Mesodermal cell (in vitro differentiated cells): ENCODE data around the gene LINGO3.

Experiments
- H3K27ac ChIP-seq: 2 replicates; pipeline ENCODE4 v1.7.0; 2013; ENCODE audit warnings: mild to moderate bottlenecking, low read depth, low read length, moderate library complexity; ENCODE audit not compliant: severe bottlenecking
- H3K36me3 ChIP-seq: 2 replicates; pipeline ENCODE4 v1.7.1; 2013; ENCODE audit warnings: mild to moderate bottlenecking, low read length, moderate library complexity; ENCODE audit not compliant: control insufficient read depth, insufficient read depth
- H3K4me1 ChIP-seq: one replicate; pipeline ENCODE4 v1.7.1; 2013; ENCODE audit warnings: mild to moderate bottlenecking, low read length; ENCODE audit not compliant: insufficient read depth, control insufficient read depth, poor library complexity, severe bottlenecking
- H3K4me3 ChIP-seq: 2 replicates; pipeline ENCODE4 v1.7.0; 2013; ENCODE audit warnings: low read length, control low read depth, mild to moderate bottlenecking; ENCODE audit not compliant: insufficient read depth, poor library complexity, severe bottlenecking; ENCODE audit errors: extremely low read depth
- H3K9me3 ChIP-seq: 2 replicates; pipeline ENCODE4 v1.7.1; 2013; ENCODE audit warnings: mild to moderate bottlenecking, low read length, moderate library complexity; ENCODE audit not compliant: control insufficient read depth
- WGBS, 2 experiments: methylation state at CpG; one replicate each; pipeline ENCODE4 v1.1.5; 2013; ENCODE audit warnings: missing lambda C conversion rate in 2 of 2; ENCODE audit not compliant: insufficient coverage in 2 of 2; 5-methylcytosine and 5-hydroxymethylcytosine counted together

Gene LINGO3

GRCh38 chr19:2345794-2346663 is 38.1 kb upstream of the LINGO3 start:
- Histone ChIP-seq H3K4me1 (no peaks in the 10 kb centered on the region), H3K36me3 (peaks cover 31% of the 10 kb centered on the region), H3K4me3 (no peak overlapping the region), H3K9me3 (no peaks in the 10 kb centered on the region), H3K27ac (no peak overlapping the region)
- WGBS, 2 experiments = 88 to 89% methylated on average over 21 to 22 of the region's 25 CpGs

- Histone ChIP-seq H3K36me3 (peaks cover 29% of the 10 kb centered on the region), H3K4me3 (no peak overlapping the region), H3K27ac (no peak overlapping the region), H3K4me1 (no peaks in the 10 kb centered on the region), H3K9me3 (no peaks in the 10 kb centered on the region)
- 96 to 97% methylated on average over 14 to 17 of the region's 17 CpGs for WGBS, 2 experiments
Measured at GRCh38 chr19:2345076-2345475, 37.1 kb upstream of the LINGO3 start.

GRCh38 chr19:2344381-2344870 is 36.5 kb upstream of the LINGO3 start:
- Histone ChIP-seq H3K4me1 (no peaks in the 10 kb centered on the region), H3K27ac (no peak overlapping the region), H3K36me3 (peaks cover 34% of the 10 kb centered on the region), H3K4me3 (no peak overlapping the region), H3K9me3 (no peaks in the 10 kb centered on the region)
- 94 to 98% methylated on average over 20 to 24 of the region's 24 CpGs for WGBS, 2 experiments

GRCh38 chr19:2343289-2343982 is 35.5 kb upstream of the LINGO3 start:
- Histone ChIP-seq H3K9me3 (no peaks in the 10 kb centered on the region), H3K36me3 (peaks cover 44% of the 10 kb centered on the region), H3K4me1 (no peaks in the 10 kb centered on the region), H3K4me3 (no peak overlapping the region), H3K27ac (no peak overlapping the region)
- 95% methylated on average over 26 to 31 of the region's 31 CpGs for WGBS, 2 experiments

GRCh38 chr19:2342656-2343288 is 34.8 kb upstream of the LINGO3 start:
- H3K4me3 ChIP-seq = no peak overlapping the region
- H3K36me3 ChIP-seq = peaks cover 45% of the 10 kb centered on the region
- no peaks in the 10 kb centered on the region for H3K4me1 ChIP-seq
- 95 to 96% methylated on average over 29 of the region's 29 CpGs for WGBS, 2 experiments
- no peak overlapping the region for H3K27ac ChIP-seq
- no peaks in the 10 kb centered on the region for H3K9me3 ChIP-seq

- no peaks in the 10 kb centered on the region for H3K9me3 ChIP-seq
- no peaks in the 10 kb centered on the region for H3K4me1 ChIP-seq
- WGBS, 2 experiments = 92 to 93% methylated on average over 10 to 14 of the region's 15 CpGs
- H3K36me3 ChIP-seq = peaks cover 46% of the 10 kb centered on the region
- H3K27ac ChIP-seq = no peak overlapping the region
- no peak overlapping the region for H3K4me3 ChIP-seq
Measured at GRCh38 chr19:2341982-2342381, 34.0 kb upstream of the LINGO3 start.

- H3K27ac ChIP-seq = no peak overlapping the region
Measured at GRCh38 chr19:2341244-2341751, 33.3 kb upstream of the LINGO3 start.

GRCh38 chr19:2340496-2341243 is 32.7 kb upstream of the LINGO3 start:
- H3K4me1 ChIP-seq = no peaks in the 10 kb centered on the region
- H3K9me3 ChIP-seq = no peaks in the 10 kb centered on the region
- no peak overlapping the region for H3K4me3 ChIP-seq
- H3K36me3 ChIP-seq = peaks cover 44% of the 10 kb centered on the region
- no peak overlapping the region for H3K27ac ChIP-seq
- WGBS, 2 experiments = 91 to 93% methylated on average over 25 to 36 of the region's 38 CpGs

More at GRCh38 chr19:2341244-2341751, 33.3 kb upstream of the LINGO3 start:
- peaks cover 45% of the 10 kb centered on the region for H3K36me3 ChIP-seq
- no peaks in the 10 kb centered on the region for H3K9me3 ChIP-seq
- H3K4me3 ChIP-seq = no peak overlapping the region
- no peaks in the 10 kb centered on the region for H3K4me1 ChIP-seq
- 96 to 97% methylated on average over 14 to 23 of the region's 24 CpGs for WGBS, 2 experiments

- WGBS, 2 experiments = 94% methylated on average over 36 to 52 of the region's 52 CpGs
- Histone ChIP-seq H3K4me3 (no peak overlapping the region), H3K36me3 (peaks cover 45% of the 10 kb centered on the region)
Measured at GRCh38 chr19:2339644-2340310, 31.8 kb upstream of the LINGO3 start.

More at GRCh38 chr19:2339644-2340310, 31.8 kb upstream of the LINGO3 start:
- no peaks in the 10 kb centered on the region for H3K4me1 ChIP-seq
- no peaks in the 10 kb centered on the region for H3K9me3 ChIP-seq
- H3K27ac ChIP-seq = no peak overlapping the region
